Ascending aorta (tissue), 2 donors: ENCODE results near the gene ATRNL1. TPM values are rescaled to one million over a fixed set of nuclear protein-coding genes. Genes with fewer than 3 reads are reported as not detected.

ENCODE experiments used
- DNase-seq, 2 donors: peaks; one replicate each; pipeline ENCODE4 v3.0.0-alpha.2; 2019; ENCODE audit warnings: low spot score in 2 of 2
- H3K27ac ChIP-seq, 2 donors: fragments of 200-600 bp; sonication (generic); one replicate each; pipeline ENCODE4 v1.5.1; 2016 to 2017; ENCODE audit warnings: mild to moderate bottlenecking in 1 of 2
- H3K27me3 ChIP-seq: fragments of 200-600 bp; sonication (generic); one replicate; pipeline ENCODE4 v1.5.1; 2017
- H3K36me3 ChIP-seq, 2 donors: fragments of 200-600 bp; sonication (generic); one replicate each; pipeline ENCODE4 v1.5.1; 2016
- H3K4me1 ChIP-seq, 2 donors: fragments of 200-600 bp; sonication (generic); one replicate each; pipeline ENCODE4 v1.5.1; 2016 to 2017; ENCODE audit warnings: mild to moderate bottlenecking in 1 of 2
- H3K4me3 ChIP-seq, 2 donors: fragments of 200-600 bp; sonication (generic); one replicate each; pipeline ENCODE4 v1.5.1; 2016 to 2017; ENCODE audit warnings: mild to moderate bottlenecking in 1 of 2
- H3K9me3 ChIP-seq, 2 donors: fragments of 200-600 bp; sonication (generic); one replicate each; pipeline ENCODE4 v1.5.1; 2016
- CTCF ChIP-seq, 3 experiments: fragments of 200-600 bp in 2 of 3; fragments of 450-650 bp in 1 of 3; sonication (generic) in 2 of 3; IDR thresholded peaks; one replicate each; pipeline ENCODE4 v1.5.1; 2016 to 2019; ENCODE audit warnings: antibody characterized with exemption in 3 of 3, mild to moderate bottlenecking in 1 of 3, moderate library complexity in 1 of 3
- intact Hi-C: fragments of 100-400 bp; cut with DNase I; formaldehyde crosslinking; loops from one replicate; pipeline ENCODE4 v1.15.1; 2023
- total RNA-seq: library from RNA; depleted of rRNA; stranded (reverse); fragments of >200 nt; gene quantifications from one replicate; pipeline ENCODE4 v1.1.0, GENCODE V29; 2016

ATRNL1 gene, protein sequence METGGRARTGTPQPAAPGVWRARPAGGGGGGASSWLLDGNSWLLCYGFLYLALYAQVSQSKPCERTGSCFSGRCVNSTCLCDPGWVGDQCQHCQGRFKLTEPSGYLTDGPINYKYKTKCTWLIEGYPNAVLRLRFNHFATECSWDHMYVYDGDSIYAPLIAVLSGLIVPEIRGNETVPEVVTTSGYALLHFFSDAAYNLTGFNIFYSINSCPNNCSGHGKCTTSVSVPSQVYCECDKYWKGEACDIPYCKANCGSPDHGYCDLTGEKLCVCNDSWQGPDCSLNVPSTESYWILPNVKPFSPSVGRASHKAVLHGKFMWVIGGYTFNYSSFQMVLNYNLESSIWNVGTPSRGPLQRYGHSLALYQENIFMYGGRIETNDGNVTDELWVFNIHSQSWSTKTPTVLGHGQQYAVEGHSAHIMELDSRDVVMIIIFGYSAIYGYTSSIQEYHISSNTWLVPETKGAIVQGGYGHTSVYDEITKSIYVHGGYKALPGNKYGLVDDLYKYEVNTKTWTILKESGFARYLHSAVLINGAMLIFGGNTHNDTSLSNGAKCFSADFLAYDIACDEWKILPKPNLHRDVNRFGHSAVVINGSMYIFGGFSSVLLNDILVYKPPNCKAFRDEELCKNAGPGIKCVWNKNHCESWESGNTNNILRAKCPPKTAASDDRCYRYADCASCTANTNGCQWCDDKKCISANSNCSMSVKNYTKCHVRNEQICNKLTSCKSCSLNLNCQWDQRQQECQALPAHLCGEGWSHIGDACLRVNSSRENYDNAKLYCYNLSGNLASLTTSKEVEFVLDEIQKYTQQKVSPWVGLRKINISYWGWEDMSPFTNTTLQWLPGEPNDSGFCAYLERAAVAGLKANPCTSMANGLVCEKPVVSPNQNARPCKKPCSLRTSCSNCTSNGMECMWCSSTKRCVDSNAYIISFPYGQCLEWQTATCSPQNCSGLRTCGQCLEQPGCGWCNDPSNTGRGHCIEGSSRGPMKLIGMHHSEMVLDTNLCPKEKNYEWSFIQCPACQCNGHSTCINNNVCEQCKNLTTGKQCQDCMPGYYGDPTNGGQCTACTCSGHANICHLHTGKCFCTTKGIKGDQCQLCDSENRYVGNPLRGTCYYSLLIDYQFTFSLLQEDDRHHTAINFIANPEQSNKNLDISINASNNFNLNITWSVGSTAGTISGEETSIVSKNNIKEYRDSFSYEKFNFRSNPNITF (N-terminal part only)
- total RNA-seq, result 15.4 TPM

GRCh38 chr10:115093286-115093775 is at the start of gene ATRNL1:
TSS of gene ATRNL1 (plus strand) at chr10:115093365. CDS start at chr10:115093751, 386 bp downstream.
- Histone ChIP-seq H3K36me3 (no peaks in the 10 kb centered on the region), H3K9me3 (no peaks in the 10 kb centered on the region), H3K27ac (peak within 1 kb of the TSS; percentile 72 to 94), H3K4me3 (peak within 1 kb of the TSS; percentile 80 to 92), H3K27me3 (no peaks in the 10 kb centered on the region), H3K4me1 (peaks cover 0 to 4% of the 10 kb centered on the region in 2 donors)
- peak in 1 of 2 donors; percentile 70 for DNase-seq
- no peak for TF ChIP-seq CTCF (IDR thresholded peaks at IDR 0.05)
- intact Hi-C loops, result loop anchor here (1.0 to 10.0 kb wide), 6 partner anchors 93 to 461 kb away; partner anchors contain the start of genes FHIP2A and TRUB1

DNA sequence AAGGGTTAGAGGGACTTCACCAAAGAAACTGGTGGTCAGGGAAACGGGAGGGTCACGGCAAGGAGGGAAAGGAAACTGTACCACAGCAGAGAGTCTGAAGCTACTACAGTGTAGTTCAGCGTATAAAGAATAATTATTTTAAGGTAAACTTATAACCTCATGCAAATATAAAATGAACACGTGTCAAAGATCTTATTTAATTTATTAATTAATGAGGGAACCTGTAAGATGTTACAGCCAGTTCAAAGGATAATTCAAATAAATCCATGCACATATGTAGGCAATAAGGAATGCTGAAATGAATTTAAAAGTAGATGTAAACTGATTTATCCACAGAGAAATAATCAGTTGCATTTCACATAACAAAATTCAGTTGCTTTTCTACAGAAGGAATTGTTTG is 49.4 kb upstream of the ATRNL1 start:
- intact Hi-C loops, result no loop called here
- no peak overlapping the region for H3K4me3 ChIP-seq
- no peaks in the 10 kb centered on the region for H3K36me3 ChIP-seq
- no peak for DNase-seq
- H3K27ac ChIP-seq, result no peak overlapping the region
- TF ChIP-seq CTCF (IDR thresholded peaks at IDR 0.05), result no peak
- no peaks in the 10 kb centered on the region for H3K9me3 ChIP-seq
- H3K4me1 ChIP-seq, result no peaks in the 10 kb centered on the region
- H3K27me3 ChIP-seq, result no peaks in the 10 kb centered on the region

DNA sequence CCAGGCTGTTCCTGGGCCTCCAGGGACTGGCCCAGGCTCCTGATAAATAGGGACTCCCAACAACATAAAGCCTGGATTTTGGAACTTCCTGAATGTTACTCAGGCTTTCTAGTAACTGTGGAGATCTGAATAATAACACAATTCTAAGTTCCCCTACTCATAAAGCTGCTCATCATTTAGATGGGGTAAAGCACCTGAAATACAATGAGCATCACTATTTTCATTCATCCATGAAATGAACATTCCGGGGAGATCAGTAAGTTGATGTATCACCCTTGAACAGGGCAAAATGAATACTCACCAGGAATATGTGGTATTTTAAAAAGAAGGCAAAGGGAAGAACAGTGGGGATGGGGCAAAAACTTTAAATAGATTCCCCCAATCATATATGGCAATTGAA is 48.3 kb upstream of the ATRNL1 start:
- no peak overlapping the region for H3K4me3 ChIP-seq
- no peak for TF ChIP-seq CTCF (IDR thresholded peaks at IDR 0.05)
- H3K27me3 ChIP-seq, result no peaks in the 10 kb centered on the region
- no peaks in the 10 kb centered on the region for H3K4me1 ChIP-seq
- no peaks in the 10 kb centered on the region for H3K36me3 ChIP-seq
- no peaks in the 10 kb centered on the region for H3K9me3 ChIP-seq
- intact Hi-C loops, result no loop called here
- H3K27ac ChIP-seq, result no peak overlapping the region
- no peak for DNase-seq

- Histone ChIP-seq H3K4me1 (no peaks in the 10 kb centered on the region), H3K27ac (no peak overlapping the region), H3K9me3 (no peaks in the 10 kb centered on the region), H3K36me3 (no peaks in the 10 kb centered on the region), H3K4me3 (no peak overlapping the region), H3K27me3 (no peaks in the 10 kb centered on the region)
- intact Hi-C loops, result no loop called here
- TF ChIP-seq CTCF (IDR thresholded peaks at IDR 0.05), result no peak
- DNase-seq, result no peak
These were observed 47.7 kb upstream of the ATRNL1 start for GRCh38 chr10:115045499-115045898.

DNA sequence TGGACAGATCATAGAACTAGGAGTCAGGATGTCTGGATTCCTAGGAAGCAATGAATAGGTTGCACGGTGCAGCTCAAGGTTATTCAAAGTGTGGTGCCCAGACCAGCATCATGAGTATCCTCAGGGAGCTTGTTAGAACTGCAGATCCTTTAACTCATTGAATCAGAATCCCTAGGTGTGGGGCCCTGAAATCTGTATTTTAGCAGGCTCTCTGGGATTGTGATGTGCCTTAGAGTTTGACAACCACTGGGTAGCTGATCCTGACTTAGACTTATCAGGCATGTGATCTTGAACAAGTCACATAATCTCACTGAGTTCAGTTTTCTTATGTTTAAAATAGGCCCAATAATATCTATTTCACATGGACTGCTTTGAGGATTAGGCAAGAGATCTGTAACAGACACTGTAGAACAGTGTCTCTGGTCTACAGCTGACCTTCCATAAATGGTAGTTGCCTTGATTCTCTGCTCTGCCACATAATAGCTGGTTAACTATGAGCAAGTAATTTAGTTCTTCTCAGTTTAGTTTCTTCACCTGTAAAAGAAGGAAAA is 46.4 kb upstream of the ATRNL1 start:
- H3K9me3 ChIP-seq, result no peaks in the 10 kb centered on the region
- H3K36me3 ChIP-seq, result no peaks in the 10 kb centered on the region
- no peak overlapping the region for H3K4me3 ChIP-seq
- H3K27ac ChIP-seq, result no peak overlapping the region
- no peaks in the 10 kb centered on the region for H3K27me3 ChIP-seq
- no peak for TF ChIP-seq CTCF (IDR thresholded peaks at IDR 0.05)
- DNase-seq, result no peak
- no peaks in the 10 kb centered on the region for H3K4me1 ChIP-seq
- intact Hi-C loops, result no loop called here
